HFF-Myc (cell line): ENCODE data around the gene TRAPPC3.

ENCODE experiments used
- DNase-seq: peaks from one replicate; pipeline ENCODE4 v3.0.0-alpha.2; 2011; ENCODE audit warnings: low read depth; ENCODE audit errors: extremely low read depth
- H3K4me3 ChIP-seq: replicated peaks from 2 replicates; pipeline ENCODE4 v1.5.1; 2011; ENCODE audit warnings: low read depth, mild to moderate bottlenecking, control low read depth, low read length
- TF ChIP-seq, protein P1 (sequence below): IDR thresholded peaks from 2 replicates; pipeline ENCODE4 v1.5.1; 2012; ENCODE audit warnings: mild to moderate bottlenecking, low read depth, low read length, control low read depth; ENCODE audit errors: missing control alignments

Gene TRAPPC3

DNA sequence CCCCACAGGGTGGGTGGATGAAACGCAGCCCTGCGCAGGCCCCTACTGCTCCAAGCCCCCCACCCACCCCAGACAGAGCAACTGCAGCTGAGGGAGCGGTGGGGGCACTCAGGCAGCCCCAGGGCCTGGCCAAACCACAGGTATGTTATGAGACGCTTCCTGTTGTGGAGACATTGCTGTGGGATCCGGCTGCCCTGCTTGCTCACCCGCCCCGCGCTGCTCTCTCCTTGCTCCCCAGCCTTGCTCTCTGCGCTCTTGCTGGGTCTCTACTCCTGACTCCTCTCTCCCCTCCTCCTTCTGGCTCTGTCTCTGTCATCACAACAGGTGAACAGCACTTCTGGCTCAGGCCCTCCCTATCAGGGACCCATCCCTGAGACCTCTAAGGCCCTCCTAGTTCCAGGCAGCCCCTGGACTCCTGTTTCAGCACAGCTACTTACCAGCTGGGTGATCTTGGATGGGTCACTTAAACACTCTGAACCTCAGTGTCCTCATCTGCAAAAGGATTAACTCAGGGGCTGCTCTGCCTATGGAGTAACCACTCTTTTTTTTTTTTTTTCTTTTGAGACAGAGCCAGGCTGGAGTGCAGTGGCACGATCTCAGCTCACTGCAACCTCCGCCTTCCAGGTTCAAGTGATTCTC lies 40.1 kb downstream of the TRAPPC3 start:
- no peak for DNase-seq
- TF ChIP-seq, protein P1, sequence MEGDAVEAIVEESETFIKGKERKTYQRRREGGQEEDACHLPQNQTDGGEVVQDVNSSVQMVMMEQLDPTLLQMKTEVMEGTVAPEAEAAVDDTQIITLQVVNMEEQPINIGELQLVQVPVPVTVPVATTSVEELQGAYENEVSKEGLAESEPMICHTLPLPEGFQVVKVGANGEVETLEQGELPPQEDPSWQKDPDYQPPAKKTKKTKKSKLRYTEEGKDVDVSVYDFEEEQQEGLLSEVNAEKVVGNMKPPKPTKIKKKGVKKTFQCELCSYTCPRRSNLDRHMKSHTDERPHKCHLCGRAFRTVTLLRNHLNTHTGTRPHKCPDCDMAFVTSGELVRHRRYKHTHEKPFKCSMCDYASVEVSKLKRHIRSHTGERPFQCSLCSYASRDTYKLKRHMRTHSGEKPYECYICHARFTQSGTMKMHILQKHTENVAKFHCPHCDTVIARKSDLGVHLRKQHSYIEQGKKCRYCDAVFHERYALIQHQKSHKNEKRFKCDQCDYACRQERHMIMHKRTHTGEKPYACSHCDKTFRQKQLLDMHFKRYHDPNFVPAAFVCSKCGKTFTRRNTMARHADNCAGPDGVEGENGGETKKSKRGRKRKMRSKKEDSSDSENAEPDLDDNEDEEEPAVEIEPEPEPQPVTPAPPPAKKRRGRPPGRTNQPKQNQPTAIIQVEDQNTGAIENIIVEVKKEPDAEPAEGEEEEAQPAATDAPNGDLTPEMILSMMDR = no peak
- peak overlapping the region; percentile 13; the same call in 1 of the 2 replicates for H3K4me3 ChIP-seq

DNA sequence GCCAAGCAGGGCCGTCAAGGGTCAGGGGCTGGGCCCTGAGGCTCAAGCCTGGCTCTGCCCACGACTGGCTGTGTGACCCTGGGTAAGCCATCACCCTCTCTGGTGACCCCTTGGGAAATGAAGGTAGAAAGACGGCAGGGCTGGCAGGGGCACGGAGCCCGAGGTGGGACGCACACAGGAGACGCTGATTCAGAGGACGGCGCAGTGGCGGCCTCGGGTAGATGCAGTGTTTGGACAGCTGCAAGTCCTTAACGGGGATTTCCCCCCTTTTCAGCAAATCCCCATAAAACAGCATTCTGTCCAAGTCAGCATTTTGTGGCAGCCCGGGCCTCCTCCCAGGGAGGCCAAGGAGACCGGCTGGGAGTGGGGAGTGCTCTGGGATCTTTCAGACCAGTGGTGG lies 41.0 kb downstream of the TRAPPC3 start:
- TF ChIP-seq, protein P1 = no peak
- peak; percentile 65 for DNase-seq

DNA sequence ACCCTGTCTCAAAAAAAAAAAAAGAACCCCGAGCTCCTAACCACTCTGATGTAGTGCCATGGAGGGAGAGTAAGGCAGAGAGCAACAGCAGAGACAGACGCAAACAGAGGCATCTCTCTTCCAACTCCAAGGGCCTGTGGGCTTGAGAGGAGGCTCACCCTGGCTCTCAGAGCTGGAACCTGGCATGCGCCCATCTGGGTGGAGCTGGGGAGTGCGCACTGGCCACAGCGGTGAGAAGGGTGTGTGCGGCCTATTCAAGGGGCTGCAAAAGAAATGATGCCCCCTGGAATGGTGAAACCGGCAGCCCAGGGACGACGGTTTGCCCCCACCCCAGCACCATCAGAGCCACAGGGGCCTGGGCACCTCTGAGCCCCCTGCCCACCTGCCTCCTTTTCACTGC lies 41.9 kb downstream of the TRAPPC3 start:
- no peak overlapping the region for H3K4me3 ChIP-seq
- no peak for DNase-seq
- TF ChIP-seq, protein P1 = no peak

More for the DNA sequence above, 41.0 kb downstream of the TRAPPC3 start:
- H3K4me3 ChIP-seq = no peak overlapping the region

DNA sequence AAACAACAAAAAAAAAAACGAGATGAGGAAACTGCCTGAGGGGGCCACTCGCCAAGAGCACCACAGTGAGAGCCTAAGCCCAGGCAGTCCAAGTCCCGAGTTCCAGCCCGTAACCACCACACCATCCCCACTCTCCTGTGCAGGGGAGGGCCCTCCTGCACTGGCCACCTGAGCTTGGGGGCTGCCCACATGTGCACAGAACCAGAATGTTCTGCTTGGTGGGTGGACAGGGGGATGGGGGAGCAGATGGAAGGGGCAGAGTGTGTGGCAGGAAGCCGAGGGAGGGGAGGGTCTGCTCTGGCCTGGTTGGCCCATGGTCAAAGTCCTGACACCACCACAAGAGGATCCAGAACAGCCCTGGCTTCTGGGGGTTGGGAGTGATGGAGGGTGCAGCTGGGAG lies 43.0 kb downstream of the TRAPPC3 start:
- no peak for DNase-seq
- TF ChIP-seq, protein P1 = no peak
- H3K4me3 ChIP-seq = no peak overlapping the region

DNA sequence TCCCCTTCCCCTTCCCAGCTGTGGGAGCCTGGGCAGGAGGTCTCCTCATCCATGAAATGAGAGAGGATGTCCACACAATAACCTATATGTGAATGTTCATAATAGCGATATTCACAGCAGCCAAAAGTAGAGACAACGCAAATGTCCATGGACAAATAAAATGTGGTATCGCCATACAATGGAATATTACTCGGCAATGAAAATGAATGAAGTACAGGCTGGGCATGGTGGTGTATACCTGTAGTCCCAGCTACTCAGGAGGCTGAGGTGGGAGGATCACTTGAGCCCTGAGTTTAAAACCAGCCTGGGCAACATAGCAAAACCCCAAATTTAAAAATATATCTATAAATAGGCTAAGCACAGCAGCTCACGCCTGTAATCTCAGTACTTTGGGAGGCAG lies 47.7 kb downstream of the TRAPPC3 start:
- TF ChIP-seq, protein P1 = no peak
- no peak overlapping the region for H3K4me3 ChIP-seq
- DNase-seq = no peak

DNA sequence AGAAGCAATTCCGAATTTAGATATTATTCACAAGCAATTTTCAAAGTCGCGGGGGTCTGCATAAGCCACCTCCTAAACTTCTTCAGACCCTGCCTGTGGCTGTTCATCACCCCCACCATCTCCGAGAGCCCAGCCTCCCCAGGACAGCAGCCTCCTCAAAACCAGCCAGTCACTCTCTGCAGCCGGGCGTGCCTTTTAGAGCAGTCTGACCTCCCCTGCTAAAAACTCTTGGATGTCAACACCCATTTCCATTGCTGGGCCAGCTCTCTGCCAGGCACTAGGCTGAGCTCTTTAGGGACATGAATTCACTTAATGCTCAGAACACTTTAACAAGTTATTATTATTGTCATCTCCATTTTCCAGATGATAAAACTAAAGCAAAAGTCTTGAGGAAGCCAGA lies 48.9 kb downstream of the TRAPPC3 start:
- TF ChIP-seq, protein P1 = no peak
- no peak for DNase-seq
- no peak overlapping the region for H3K4me3 ChIP-seq
